ENCODE data around the gene DENND2D. TPM values are rescaled to one million over a fixed set of nuclear protein-coding genes. Genes with fewer than 3 reads are reported as not detected.

Gene DENND2D
- total RNA-seq, 1 donor from 2014 or later: 1.4 TPM

Other genes with a start within 250 kb of the DENND2D start
- gene LRIF1, start 236.7 kb downstream of the DENND2D start, total RNA-seq: 8.5 and 9.4 TPM in 2 replicates
- 42.5 and 48.4 TPM in 2 replicates for gene DRAM2, start 60.6 kb downstream of the DENND2D start, total RNA-seq
- gene CEPT1, start 60.4 kb downstream of the DENND2D start, total RNA-seq: 29.7 and 33.1 TPM in 2 replicates
- gene CHI3L2, start 27.1 kb upstream of the DENND2D start, total RNA-seq: not detected in 2 replicates
- not detected in 2 replicates for gene CHIA, start 90.2 kb upstream of the DENND2D start, total RNA-seq
- 0.26 and 0.89 TPM in 2 replicates for gene OVGP1, start 227.1 kb upstream of the DENND2D start, total RNA-seq
- 35.0 and 42.2 TPM in 2 replicates for gene WDR77, start 248.6 kb upstream of the DENND2D start, total RNA-seq
- 178 and 279 TPM in 2 replicates for gene ATP5PB, start 248.8 kb upstream of the DENND2D start, total RNA-seq

Data from dermis microvascular lymphatic vessel endothelial cell (primary cell).